Measurements from ENCODE around the gene GRID1.

GRID1 gene

DNA sequence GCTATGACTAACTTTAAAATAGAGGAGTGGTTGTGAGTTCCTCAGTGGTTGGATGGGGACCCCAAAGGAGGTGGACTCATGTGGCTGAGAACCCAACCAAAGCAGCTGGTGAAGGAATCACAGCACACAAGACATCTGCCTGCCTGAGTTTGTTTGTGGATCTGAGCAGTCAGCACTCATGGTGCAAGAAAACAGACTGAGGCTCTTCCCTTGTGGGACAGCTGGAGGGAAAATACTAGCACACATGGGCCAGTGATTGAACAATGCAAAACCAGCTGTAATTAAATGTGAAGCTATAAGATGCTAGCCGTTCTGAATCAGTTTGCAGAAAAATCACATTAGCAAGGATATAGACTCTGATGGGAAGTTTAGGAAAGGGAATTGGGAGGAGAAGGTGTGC is 707.3 kb downstream of the GRID1 start:
- DNase-seq (ENCODE audit: low read depth, low spot score), result no peak

DNA sequence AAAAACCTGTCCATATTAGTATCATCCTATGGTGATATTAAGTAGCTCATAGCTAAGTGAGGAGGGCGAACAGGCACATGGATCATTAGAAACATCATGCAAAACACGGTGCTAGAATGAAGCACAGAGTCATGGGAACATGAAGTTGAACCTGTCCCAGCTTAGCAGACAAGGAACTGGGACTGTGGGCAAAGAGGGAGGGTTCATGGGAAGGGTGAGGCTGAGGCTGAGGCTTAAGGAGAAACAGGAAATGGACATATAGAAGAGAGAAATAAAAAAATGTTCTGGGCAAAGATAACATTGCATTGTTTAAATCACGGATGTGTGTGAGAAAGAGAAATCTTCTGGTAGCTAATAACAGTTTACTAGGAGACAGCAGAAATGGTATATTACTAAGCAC is 708.1 kb downstream of the GRID1 start:
- DNase-seq (ENCODE audit: low read depth, low spot score), result no peak

DNA sequence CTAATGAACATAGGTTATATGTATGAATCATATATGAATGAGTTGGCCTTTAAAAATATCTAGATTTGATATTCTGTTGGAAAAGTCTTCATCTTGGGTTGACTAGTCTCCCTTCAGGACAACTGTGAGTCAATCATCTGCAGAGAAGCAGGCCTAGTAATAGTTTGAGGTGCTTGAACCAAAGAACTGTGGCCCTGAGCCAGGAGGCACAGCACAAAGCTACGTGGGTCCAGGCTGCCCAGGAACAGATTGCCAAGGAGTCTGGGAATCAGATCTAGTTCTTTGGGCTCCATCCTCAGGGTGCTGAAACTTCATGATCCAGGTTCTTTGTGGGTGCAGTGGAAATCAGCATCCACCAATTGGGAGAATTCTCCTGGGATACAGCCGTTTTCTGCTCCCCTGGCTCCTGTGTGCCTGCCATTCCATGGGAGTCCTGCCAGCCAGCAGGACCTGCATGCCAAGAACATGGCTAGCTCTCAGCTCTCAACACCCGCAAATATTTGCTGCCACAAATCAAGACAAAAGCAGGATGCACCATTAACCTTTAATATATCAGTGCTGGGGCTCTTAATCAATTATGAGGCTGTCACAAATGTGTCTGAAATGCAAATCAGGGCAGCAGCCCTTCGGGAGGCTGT is 709.0 kb downstream of the GRID1 start:
- no peak for DNase-seq (ENCODE audit: low read depth, low spot score)

DNA sequence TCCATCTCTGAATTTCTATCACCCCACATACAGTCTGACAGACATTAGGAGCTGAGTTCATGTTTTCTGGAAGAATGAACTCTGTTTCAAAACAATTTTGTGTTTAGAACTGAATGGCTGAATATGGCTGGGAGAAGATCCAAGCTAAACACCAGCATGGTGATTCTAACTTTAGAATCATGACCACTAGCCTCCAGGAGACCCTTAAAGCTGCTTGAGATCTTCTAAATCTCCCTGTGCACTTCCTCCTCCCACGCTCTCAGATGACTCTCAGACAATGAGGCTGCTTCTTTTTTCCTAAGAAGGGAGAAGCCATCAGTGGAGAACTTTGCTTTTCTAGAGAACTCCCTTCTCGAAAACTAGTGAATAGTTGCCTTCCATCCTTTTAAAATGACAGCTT is 711.2 kb downstream of the GRID1 start:
- no peak for DNase-seq (ENCODE audit: low read depth, low spot score)

DNA sequence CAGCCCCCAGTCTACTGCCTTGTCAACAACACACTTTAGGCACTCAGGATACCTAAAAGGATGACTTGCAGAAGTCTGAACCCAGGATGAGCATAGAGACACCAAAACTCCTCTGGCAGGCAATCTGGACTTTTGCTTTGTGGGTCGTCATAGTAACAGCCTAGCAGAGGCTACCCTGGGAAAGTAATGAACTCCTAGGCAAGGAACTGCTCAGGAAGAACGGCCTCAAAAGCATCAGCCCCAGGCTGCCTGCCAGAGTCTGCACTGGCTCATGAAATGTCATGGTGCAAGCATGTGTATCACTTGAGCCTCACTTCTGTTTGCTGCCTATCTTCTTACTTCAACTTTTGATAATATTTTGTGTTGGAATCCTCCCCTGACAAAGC is 715.1 kb downstream of the GRID1 start:
- DNase-seq (ENCODE audit: low read depth, low spot score), result no peak

DNA sequence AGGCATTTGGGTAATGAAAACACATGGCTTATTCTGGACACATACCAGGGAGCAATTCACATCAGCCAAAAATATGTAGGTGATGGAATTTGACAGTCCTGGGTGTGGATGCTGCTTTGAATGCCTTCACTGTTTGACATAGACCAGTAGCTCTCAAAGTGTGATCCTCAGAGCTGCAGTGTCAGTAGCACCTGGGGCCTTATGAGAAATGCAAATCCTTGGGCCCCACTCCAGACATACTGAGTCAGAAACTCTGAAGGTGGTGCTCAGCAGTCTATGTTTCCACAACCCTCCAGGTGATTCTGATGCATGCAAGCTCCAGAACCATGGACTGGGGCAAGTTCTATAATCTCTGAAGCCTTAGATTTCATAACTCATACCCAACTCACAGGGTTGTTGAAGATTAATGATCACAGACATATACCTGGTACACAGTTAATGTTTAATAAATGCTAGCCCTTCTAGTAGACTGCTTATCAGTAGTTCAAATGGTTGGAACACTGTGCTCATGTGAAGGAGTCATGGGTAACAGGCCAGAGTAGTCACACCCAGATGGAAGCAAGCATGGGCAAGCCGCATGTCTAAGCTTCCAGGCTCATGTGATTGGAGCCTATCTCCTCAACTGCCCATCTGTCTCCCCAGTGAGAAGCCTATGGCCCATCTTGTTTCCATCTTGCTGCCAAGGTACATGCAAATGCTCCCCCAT is 715.7 kb downstream of the GRID1 start:
- no peak for DNase-seq (ENCODE audit: low read depth, low spot score)

DNA sequence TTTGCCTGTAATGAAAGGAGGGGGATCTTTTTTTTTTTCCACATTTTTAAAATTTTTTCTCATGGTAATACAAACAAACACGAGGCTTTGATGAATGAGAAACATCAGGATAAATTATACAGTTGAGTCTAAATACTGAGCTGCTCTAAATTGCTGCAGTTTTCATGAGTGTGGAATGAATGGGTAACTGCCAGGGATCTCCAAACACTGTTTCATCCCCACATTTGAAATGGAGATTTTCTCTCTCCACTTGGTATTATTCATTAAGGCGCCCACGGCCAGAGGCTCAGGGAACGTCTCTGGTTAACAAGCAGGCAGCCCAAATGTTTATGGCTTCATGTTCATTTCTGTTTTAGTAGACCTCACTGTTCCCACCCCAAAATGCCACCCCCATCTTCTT is 717.1 kb downstream of the GRID1 start:
- no peak for DNase-seq (ENCODE audit: low read depth, low spot score)

DNA sequence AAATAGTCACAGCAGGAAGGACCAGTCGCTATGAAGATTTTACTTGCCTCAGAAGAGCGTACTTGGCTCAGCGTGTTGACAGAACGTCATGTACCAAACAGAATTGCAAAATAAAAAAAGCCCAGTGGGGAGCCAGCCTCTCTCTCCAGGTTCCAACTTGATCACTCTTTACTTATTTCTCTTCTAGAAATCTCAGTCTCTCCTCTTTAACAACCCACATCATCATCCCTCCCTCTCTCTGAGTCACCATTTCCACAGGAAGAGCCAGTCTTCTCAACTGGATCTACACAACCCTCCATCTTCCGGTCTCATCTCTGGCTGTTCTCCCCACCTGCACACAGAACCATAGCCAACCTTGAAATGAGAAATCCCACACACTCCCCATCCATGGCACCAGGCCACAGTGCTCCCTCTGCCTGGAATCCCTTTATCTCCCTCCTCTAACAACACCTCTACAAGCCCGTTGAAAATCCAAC is 718.3 kb downstream of the GRID1 start:
- no peak for DNase-seq (ENCODE audit: low read depth, low spot score)

DNA sequence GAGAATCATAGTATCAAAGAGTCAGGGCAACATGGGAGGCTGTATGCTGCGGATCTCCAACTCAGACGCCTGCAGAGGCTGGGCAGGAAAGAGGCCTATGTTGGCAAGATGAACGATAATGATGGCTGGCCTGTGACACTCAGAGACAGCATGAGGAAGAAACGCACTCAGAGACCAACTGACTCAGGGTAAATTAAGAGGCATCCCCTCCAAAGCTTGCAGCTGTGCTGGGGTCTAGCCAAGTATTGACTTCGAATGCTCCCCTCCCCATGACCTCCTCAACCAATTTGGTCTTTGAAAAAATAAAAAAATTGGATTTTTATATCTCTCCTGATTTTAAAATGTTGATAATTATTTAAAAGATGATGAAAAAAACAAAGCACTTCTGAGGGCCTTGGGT is 718.9 kb downstream of the GRID1 start:
- no peak for DNase-seq (ENCODE audit: low read depth, low spot score)

DNA sequence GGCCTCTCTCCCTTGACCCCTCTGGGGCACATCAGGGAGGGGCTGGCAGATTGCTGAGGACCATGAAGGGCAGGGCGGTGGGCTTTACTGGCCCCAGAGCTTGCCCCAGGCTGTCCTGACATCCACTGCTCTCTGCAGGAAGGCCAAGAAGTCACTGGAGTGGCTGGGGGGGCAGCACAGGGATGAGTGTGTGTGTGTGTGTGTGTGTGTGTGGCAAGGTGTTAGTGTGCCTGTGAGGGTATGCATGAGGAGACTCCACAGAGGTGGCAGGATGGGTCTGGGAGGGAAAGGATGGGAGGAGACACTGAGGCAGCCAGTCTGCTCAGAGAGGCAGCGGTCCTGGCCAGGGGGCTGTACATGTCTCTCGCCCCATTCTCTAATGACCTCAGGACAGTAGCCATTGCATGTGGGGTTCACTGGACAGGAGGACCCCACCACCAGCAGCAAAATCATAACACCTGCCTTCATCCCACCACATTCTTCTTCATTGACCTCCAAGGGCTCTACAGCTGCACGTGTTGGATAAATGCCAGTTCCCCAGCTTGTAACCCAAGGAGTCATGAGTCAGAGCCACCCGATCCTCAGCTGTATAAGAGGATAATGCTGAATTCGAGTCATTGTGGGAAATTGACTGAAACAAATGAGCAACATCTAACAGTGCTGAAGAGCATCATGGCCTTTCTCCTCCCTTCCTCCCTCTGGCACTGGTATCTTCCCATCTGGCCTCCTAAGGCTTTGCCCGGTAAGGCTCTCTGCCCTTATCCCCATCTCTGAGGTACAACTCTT is 720.5 kb downstream of the GRID1 start:
- DNase-seq (ENCODE audit: low read depth, low spot score), result no peak

DNA sequence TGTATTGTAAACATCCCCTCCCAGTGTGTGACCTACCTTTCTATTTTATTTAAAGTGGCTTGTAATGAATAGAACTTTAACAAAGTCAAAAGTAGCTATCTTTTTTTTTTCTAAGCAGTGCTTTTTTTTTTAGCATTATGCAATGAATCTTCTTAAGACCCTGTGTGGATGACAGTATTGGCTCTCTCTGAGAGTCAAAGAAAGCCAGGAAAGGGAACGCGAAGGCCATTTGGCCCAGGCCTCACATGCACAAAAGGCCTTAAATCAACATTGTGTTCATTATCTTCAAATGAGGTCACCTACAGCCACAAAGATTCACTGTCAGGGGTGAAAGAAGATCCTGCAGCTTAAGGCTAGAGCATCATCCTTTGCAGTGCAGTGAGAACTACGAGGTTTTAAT is 721.5 kb downstream of the GRID1 start:
- DNase-seq (ENCODE audit: low read depth, low spot score), result no peak

DNA sequence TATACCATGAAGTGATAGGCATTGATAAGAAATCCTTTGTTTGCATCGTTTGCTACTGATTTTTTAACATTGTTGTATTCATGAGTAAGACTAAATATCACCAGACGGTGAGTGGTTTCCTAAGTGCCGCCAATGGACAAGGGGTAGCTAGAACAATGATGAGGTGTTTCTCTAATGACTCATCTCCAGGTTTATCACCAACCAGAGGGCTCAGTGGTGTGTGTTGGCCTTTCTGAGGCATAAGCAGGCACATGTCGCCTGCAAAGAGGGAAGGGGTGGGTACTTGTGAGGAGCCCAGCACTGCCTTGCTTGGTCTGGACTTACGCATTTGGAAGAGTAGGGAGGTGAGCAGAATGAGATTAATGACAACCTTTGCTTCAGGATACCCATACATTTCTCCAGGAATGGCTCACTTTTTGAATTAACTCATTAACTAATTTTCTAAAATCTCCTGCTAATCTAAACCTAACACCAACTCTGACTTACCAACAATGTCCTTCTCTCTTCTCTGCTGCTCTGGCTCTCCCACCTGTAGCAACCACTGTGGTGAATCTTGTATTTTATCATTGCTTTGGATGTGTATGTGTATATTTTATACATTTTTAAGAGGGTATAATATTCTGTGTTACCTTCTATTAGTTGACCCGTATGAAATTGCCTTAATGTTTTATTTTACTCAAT is 722.6 kb downstream of the GRID1 start:
- DNase-seq (ENCODE audit: low read depth, low spot score), result no peak

DNA sequence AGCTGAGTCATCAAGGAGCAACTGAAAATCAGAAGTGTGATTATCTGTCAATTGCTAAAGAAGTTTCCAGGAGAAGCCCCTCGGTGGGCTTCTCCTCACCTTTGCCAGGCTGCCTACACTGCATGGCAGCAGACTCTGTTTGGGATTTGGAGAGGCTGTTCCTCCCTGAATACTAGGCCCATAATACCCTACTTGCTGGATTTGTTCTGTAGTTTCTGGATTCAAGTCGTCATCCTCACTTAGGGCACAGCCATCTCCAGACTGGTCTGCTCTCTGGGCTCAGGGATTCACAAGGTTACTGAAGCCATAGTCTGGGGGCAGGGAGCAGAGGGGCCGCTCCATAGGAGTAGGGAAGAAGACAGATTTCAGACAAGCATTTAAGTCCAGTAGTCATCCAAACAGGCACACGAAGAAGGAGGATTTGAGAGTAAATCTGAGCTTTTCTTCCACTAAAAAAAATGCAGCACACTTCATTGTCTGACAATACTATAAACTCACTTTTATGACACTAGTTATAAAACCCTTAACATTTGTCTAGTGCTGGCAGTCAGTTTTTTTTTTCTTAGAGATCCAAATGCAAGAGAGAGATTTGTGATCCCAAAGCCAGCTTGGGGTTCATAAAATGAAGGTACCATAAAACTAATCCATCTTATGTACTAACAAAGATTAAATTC is 723.3 kb downstream of the GRID1 start:
- DNase-seq (ENCODE audit: low read depth, low spot score), result no peak

DNA sequence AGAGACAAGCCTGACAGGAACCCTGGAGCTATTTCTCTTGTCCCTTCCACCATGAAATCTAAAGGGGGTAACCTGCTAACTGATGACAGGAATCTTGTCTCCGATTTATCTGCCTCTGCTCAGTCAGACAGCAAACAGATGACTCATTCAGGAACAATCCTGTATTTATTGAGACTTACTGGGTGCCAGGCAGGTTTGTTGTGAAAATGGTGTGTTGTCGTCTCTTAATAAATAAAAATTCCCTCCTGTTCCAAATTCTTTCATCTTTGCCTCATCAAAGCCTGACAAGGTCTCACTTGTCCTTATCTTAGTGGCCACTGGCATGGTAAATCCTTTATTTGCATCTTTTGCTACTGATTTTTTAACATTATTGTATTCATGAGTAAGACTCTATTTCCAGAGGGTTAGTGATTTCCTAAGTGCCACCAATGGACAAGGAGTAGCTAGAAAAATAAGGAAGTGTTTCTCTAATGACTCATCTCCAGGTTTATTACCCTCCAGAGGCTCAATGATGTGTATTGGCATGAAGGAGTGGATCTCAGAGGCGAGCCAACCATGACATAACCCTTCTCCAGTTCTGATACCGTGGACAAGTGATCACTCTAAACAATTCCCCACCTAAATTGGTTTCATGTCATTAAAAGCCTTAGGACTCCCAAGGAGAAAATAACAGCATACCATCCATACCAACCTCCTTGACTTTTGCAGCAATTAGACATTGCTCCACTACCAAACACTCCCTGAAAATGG is 724.0 kb downstream of the GRID1 start:
- DNase-seq (ENCODE audit: low read depth, low spot score), result no peak

DNA sequence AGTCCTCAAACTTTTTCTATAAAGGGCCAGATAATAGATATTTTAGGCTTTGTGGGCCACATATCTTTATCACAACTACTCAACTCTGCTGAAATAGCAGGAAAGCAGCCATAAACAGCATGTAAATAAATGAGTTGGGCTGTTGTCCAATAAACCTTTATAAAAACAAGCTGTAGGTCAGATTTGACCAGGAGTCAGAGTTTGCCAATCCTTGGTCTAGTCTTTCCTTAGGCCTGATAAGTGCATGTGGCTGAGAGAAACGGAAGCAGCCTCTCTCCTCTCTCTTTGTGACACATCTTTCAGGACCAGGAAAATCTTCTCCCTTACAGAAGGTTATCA is 724.5 kb downstream of the GRID1 start:
- DNase-seq (ENCODE audit: low read depth, low spot score), result no peak

DNA sequence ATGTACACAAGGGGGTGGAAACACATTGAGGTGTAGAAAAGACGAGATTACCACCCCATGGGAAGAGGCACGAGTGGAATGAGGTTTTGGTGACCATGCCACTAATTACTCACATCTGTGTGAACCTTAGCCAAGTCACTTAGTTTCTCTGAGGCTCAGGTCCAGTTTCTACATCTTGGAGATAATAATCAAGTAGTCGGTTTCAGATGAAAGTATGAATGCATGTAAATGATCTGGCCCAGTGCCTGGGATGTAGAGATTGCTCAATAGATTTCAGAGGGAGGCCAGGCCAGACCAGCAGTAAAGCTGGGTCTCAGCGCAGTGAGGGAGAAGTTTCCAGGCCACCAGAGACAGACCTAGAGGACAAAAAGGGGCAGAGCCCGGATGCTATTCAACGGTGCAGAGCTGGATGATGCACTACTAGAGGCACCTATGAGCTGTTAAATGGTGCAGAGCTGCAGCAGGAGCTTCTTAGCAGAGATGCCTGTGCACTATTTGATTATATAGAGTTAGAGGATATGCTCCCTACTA is 725.1 kb downstream of the GRID1 start:
- DNase-seq (ENCODE audit: low read depth, low spot score), result no peak

DNA sequence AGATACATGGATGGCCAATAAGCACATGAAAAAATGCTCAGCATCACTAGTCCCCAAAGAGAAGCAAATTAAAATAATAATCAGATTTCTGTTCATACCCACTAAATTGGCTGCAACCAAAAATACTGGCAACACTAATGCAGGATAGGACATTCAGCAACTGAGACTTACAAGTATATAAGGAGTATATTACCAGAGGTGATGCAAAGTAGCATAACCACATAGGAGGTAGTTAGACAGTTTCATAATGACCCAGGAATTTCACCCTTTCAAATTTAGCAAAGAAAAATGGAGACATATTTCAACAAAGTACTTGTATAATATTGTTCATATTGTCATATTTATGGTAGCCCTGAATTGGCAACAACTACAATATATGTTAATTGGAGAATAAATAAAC is 727.8 kb downstream of the GRID1 start:
- DNase-seq (ENCODE audit: low read depth, low spot score), result no peak

DNA sequence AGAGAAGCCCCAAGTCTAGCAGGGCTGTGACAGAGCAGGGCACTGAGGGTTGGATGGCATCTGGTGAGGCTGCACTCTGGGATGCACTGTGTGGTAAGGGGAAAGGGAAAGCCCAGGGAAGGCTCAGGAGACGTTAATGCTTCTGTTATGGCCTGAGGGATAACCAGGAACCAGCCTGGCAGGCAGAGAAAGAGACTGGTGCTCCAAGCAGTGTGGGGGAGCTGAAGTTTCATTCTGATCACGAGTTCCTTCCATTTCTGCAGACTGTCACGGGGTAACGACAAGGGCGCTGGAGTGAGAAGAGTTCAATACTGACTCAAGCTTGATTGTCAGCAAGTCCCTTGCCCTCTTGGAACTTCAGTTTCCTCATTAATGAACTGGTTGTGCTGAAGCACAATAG is 730.9 kb downstream of the GRID1 start:
- DNase-seq (ENCODE audit: low read depth, low spot score), result no peak

DNA sequence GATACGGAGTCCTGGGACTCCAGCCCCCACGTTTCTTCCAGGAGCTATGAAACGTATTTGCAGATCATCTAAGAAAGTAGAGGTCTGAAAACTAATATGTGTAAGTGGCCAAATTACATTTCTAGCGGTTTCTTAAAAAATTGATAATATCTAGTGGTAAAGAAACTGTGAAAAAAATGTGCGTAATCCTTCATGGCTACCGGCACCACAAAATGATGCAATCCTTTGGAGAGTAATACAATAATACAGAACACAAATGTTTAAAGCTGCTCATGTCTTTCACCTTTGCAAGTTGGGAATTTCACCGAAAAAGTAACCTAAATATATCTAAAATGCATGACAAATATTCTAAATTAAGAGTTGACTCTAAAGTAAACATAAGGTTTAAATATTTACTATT is 742.1 kb downstream of the GRID1 start:
- no peak for DNase-seq (ENCODE audit: low read depth, low spot score)

DNA sequence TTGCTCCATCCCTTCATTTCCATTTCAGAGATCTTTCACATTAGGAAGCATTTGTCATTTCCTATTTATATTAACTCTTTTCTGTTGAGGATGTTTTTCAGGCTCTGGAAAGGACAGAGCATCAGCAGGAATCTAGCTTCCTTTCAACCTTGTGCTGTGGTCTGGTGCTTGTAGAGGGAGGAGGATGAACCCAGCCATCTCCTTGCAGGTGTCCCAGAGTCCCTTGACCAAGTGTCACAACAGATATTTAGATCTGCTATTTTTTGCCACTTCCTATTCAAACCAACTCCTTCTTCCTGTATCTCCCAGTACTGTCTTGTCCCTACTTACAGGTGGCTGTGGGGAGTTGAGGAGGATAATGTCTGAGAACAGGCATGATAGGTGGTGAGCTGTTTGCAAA is 742.8 kb downstream of the GRID1 start:
- no peak for DNase-seq (ENCODE audit: low read depth, low spot score)

DNA sequence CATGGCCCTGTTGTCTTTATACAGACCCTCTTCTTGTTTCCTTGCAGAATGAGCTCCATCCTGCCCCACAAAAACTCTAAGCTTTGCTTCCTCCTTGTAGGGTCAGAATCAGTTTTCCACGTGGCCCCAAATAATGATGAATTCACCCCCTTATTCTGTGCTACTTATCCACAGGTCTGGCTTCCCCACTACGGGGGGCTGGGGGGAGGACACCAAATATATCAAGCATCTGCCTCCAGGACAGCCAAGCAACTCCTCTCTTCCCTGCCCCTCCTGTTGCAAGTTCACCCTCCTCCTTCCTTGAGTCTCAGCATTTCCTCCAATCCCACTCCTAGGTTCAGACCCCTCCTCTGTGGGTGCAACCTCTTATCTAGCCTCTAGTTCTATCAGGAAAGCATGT is 743.3 kb downstream of the GRID1 start:
- DNase-seq (ENCODE audit: low read depth, low spot score), result no peak

Data from brain pericyte (primary cell).